ENCODE results near the gene CHDH. TPM values are rescaled to one million over a fixed set of nuclear protein-coding genes. Genes with fewer than 3 reads are reported as not detected.

Gene CHDH
- total RNA-seq, 1 donor from 2014 or later, result 3.2 TPM

- Mint-ChIP-seq H3K4me1 (no peaks in the 10 kb centered on the region), H3K4me3 (no peak overlapping the region), H3K27me3 (ENCODE audit: low read depth) (no peaks in the 10 kb centered on the region), H3K36me3 (no peaks in the 10 kb centered on the region), H3K27ac (no peak overlapping the region), H3K9me3 (no peaks in the 10 kb centered on the region)
- no peak for TF ChIP-seq CTCF (IDR thresholded peaks at IDR 0.05; ENCODE audit: unreplicated experiment)
- DNase-seq (ENCODE audit: low spot score in 2 of 2, unreplicated experiment in 2 of 2), result no peak
Measured at GRCh38 chr3:53818221-53819162, 27.7 kb downstream of the CHDH start.

DNA sequence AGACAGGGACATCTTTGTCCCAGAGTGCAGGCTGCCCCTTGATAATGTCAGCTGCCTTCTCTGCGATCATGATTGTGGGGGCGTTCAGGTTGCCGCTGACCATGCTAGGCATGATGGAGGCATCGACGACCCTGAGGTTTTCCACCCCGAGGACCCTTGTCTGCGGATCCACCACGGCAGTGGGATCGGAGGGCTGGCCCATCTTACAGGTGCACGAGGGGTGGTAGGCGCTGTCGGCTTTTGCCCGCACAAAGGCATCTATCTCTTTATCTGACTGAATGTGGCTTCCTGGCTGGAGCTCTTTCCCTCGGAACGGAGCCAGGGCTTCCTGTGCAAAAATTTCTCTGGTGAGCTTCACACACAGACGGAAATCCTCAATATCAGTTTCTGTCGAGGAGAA is 28.4 kb downstream of the CHDH start:
- no peaks in the 10 kb centered on the region for H3K9me3 Mint-ChIP-seq
- TF ChIP-seq CTCF (IDR thresholded peaks at IDR 0.05; ENCODE audit: unreplicated experiment), result no peak
- no peak overlapping the region for H3K4me3 Mint-ChIP-seq

DNA sequence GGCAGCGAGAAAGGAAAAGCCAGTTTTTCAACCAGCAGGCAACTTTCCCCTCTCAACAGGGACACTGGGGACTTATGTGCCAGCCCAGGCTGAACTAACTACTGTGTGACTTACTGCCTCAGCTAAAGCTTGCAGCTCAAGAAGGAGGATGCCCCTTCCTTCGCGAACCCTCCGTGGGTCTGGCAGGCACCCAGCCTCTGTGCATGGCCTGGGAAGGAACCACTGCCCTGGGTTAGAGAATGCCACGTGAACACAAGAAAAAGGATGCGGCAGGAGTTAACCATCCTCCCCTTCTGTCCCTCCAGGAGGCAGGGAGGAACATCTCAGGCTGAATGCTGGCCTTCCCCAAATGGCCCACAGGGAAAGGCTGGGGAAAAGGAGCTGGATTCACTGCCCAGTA is 29.0 kb downstream of the CHDH start:
- no peaks in the 10 kb centered on the region for H3K4me1 Mint-ChIP-seq
- H3K27ac Mint-ChIP-seq, result no peak overlapping the region
- no peak for TF ChIP-seq CTCF (IDR thresholded peaks at IDR 0.05; ENCODE audit: unreplicated experiment)
- H3K4me3 Mint-ChIP-seq, result no peak overlapping the region
- H3K9me3 Mint-ChIP-seq, result no peaks in the 10 kb centered on the region
- H3K36me3 Mint-ChIP-seq, result no peaks in the 10 kb centered on the region
- no peaks in the 10 kb centered on the region for H3K27me3 Mint-ChIP-seq (ENCODE audit: low read depth)
- peak in 1 of 2 experiments; percentile 33 for DNase-seq (ENCODE audit: low spot score in 2 of 2, unreplicated experiment in 2 of 2)

More for the DNA sequence above, 28.4 kb downstream of the CHDH start:
- Mint-ChIP-seq H3K27me3 (ENCODE audit: low read depth) (no peaks in the 10 kb centered on the region), H3K4me1 (no peaks in the 10 kb centered on the region), H3K36me3 (no peaks in the 10 kb centered on the region), H3K27ac (no peak overlapping the region)
- DNase-seq (ENCODE audit: low spot score in 2 of 2, unreplicated experiment in 2 of 2), result no peak

GRCh38 chr3:53816425-53816824 is 29.8 kb downstream of the CHDH start:
- no peaks in the 10 kb centered on the region for H3K4me1 Mint-ChIP-seq
- no peak overlapping the region for H3K27ac Mint-ChIP-seq
- no peak for TF ChIP-seq CTCF (IDR thresholded peaks at IDR 0.05; ENCODE audit: unreplicated experiment)
- no peaks in the 10 kb centered on the region for H3K27me3 Mint-ChIP-seq (ENCODE audit: low read depth)
- H3K9me3 Mint-ChIP-seq, result no peaks in the 10 kb centered on the region
- no peaks in the 10 kb centered on the region for H3K36me3 Mint-ChIP-seq
- H3K4me3 Mint-ChIP-seq, result no peak overlapping the region
- no peak for DNase-seq (ENCODE audit: low spot score in 2 of 2, unreplicated experiment in 2 of 2)

- H3K27me3 Mint-ChIP-seq (ENCODE audit: low read depth), result no peaks in the 10 kb centered on the region
- H3K4me3 Mint-ChIP-seq, result no peak overlapping the region
- peak in 1 of 2 experiments; percentile 13 for DNase-seq (ENCODE audit: low spot score in 2 of 2, unreplicated experiment in 2 of 2)
- H3K9me3 Mint-ChIP-seq, result no peaks in the 10 kb centered on the region
- no peak for TF ChIP-seq CTCF (IDR thresholded peaks at IDR 0.05; ENCODE audit: unreplicated experiment)
- no peaks in the 10 kb centered on the region for H3K4me1 Mint-ChIP-seq
- no peaks in the 10 kb centered on the region for H3K36me3 Mint-ChIP-seq
- no peak overlapping the region for H3K27ac Mint-ChIP-seq
Measured at GRCh38 chr3:53815651-53816050, 30.6 kb downstream of the CHDH start.
